Suppressor macrophage treated with lipopolysaccharide for 4 hours (primary cell): ENCODE results near the gene ELK3.
"Not testable (repeated sequence)": the region's sequence is repeated elsewhere in the genome, so short reads cannot be mapped to it uniquely, and the experiment has no call there.

Source experiments
- DNase-seq: peaks from one replicate; pipeline ENCODE4 v3.0.0-alpha.2; 2020

ELK3 gene

DNA sequence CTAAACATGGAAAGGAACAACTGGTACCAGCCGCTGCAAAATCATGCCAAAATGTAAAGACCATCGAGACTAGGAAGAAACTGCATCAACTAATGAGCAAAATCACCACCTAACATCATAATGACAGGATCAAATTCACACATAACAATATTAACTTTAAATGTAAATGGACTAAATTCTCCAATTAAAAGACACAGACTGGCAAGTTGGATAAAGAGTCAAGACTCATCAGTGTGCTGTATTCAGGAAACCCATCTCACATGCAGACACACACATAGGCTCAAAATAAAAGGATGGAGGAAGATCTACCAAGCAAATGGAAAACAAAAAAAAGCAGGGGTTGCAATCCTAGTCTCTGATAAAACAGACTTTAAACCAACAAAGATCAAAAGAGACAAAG, 123.6 kb downstream of the ELK3 start:
- not testable (repeated sequence) for DNase-seq
